ENCODE data around the gene FLVCR1. TPM values are rescaled to one million over a fixed set of nuclear protein-coding genes. Genes with fewer than 3 reads are reported as not detected.

Gene FLVCR1
- total and polyA plus RNA-seq, 9 of the 15 experiments (the other 6 are each of a cell fraction or from before 2014, with no cell fraction given), result 5.2 to 18.0 (median 12.5) TPM

DNA sequence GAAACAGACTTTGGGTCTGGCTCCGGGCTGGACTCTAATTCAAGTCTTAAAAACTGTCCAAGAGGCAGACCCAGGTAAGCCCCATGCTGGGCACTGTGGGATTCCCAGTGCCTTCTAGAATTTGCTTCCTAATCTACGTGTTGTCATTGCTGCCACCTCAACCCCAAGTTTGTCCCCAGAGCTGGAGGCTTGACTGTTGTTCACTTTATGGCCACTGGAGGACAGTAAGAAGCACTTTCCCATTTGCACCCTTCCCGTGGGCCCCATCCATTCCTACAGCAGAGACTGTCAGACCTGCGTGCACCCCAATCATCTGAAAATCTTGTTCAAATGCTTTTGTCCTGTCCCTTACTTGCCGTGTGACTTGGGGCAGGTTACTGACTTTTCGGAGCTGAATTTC lies 62.8 kb downstream of the FLVCR1 start (continued):
- TF ChIP-seq ESRRA (IDR thresholded peaks at IDR 0.05; ENCODE audit: borderline replicate concordance, low read depth), result no peak
- TF ChIP-seq ZNF444 (CRISPR knock-in tag; IDR thresholded peaks at IDR 0.05), result no peak
- 0 out of 2 replicates have a peak, but pooled peaks have one; percentile 21 for TF ChIP-seq JUND (IDR thresholded peaks at IDR 0.05; ENCODE audit: borderline replicate concordance, low read depth, low read length)
- TF ChIP-seq JUND (tag; IDR thresholded peaks at IDR 0.05; ENCODE audit: borderline replicate concordance, low read depth, low read length), result no peak
- no peak for TF ChIP-seq BRF1 (IDR thresholded peaks at IDR 0.05; ENCODE audit: borderline replicate concordance, extremely low read depth, insufficient read length)
- no peak for TF ChIP-seq ZFP1 (CRISPR knock-in tag; IDR thresholded peaks at IDR 0.05)
- TF ChIP-seq SNRNP70 (optimal IDR thresholded peaks at IDR 0.05; ENCODE audit: low read depth, low read length), result no peak

GRCh38 chr1:212922016-212922415 lies 63.9 kb downstream of the FLVCR1 start:
- FAIRE-seq, result no peak
- ChIA-PET POLR2A (interaction anchor here (0.8 kb wide), 1 partner anchor 62 kb away, joined by 3 read pairs; no protein-coding TSS in a partner anchor), CTCF (ENCODE audit: low intra/inter-chr PET ratio) (interaction anchor here (0.6 to 0.8 kb wide), 2 partner anchors 148 to 256 kb away, joined by 3 to 7 read pairs; no protein-coding TSS in a partner anchor)
- BruUV-seq (replicated peaks), result no TSS peak
- H3K4me2 ChIP-seq (ENCODE audit: insufficient read depth, low read length), result no peak overlapping the region
- H3K4me1 ChIP-seq (replicated peaks in 1 of 2; ENCODE audit: control insufficient read depth in 2 of 2, insufficient read depth in 2 of 2, low read length in 2 of 2), result peaks cover 0 to 2% of the 10 kb centered on the region in 2 experiments; a peak in 2 of 5 replicates
- in situ Hi-C loops (cut with MboI), result no loop called here
- no peak for TF ChIP-seq HCFC1 (IDR thresholded peaks at IDR 0.05; ENCODE audit: low read depth, low read length)
- TF ChIP-seq NCOA6 (IDR thresholded peaks at IDR 0.05), result no peak
- no peak for TF ChIP-seq ZNF740 (CRISPR knock-in tag; IDR thresholded peaks at IDR 0.05)
- no peak for TF ChIP-seq ZNF740 (tag; IDR thresholded peaks at IDR 0.05)
- no peak for TF ChIP-seq THRA (IDR thresholded peaks at IDR 0.05)
- TF ChIP-seq MTA2 (IDR thresholded peaks at IDR 0.05; ENCODE audit: low read depth), result no peak
- TF ChIP-seq NR2C1 (IDR thresholded peaks at IDR 0.05), result no peak
- TF ChIP-seq NR2C1 (tag; IDR thresholded peaks at IDR 0.05), result no peak
- no peak for TF ChIP-seq ZNF717 (CRISPR knock-in tag; IDR thresholded peaks at IDR 0.05)
- no peak for TF ChIP-seq CTBP1 (IDR thresholded peaks at IDR 0.05; ENCODE audit: borderline replicate concordance)
- TF ChIP-seq SMAD2 (IDR thresholded peaks at IDR 0.05; ENCODE audit: low read depth, low read length), result no peak
- no peak for TF ChIP-seq ZNF121 (CRISPR knock-in tag; conservative IDR thresholded peaks at IDR 0.05)
- TF ChIP-seq ZNF79 (CRISPR knock-in tag; IDR thresholded peaks at IDR 0.05; ENCODE audit: low read depth), result no peak
- TF ChIP-seq, protein P1, sequence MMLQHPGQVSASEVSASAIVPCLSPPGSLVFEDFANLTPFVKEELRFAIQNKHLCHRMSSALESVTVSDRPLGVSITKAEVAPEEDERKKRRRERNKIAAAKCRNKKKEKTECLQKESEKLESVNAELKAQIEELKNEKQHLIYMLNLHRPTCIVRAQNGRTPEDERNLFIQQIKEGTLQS (IDR thresholded peaks at IDR 0.05), result no peak
- TF ChIP-seq, protein P1 (CRISPR knock-in tag; conservative IDR thresholded peaks at IDR 0.05), result no peak
- WGBS (ENCODE audit: insufficient coverage, low coverage, missing lambda C conversion rate), result 7% methylated on average over 5 of the region's 5 CpGs
- H4K20me1 ChIP-seq (replicated peaks; ENCODE audit: control insufficient read depth, insufficient read depth, low read length), result 0 out of 2 replicates have a peak, but pooled peaks cover 6% of the 10 kb centered on the region
- no peak overlapping the region for H3K4me3 ChIP-seq
- ATAC-seq, result no peak
- H3K9me3 ChIP-seq (replicated peaks; ENCODE audit: control insufficient read depth, insufficient read depth, low read depth, low read length), result no peaks in the 10 kb centered on the region
- intact Hi-C loops (cut with micrococcal nuclease), result no loop called here
- H3K9me1 ChIP-seq (ENCODE audit: control insufficient read depth, insufficient read depth, low read length), result no peaks in the 10 kb centered on the region
- no peak overlapping the region for H3K9ac ChIP-seq (ENCODE audit: insufficient read depth in 1 of 2, low read depth in 2 of 2, low read length in 2 of 2)
- no peaks in the 10 kb centered on the region for H3K36me3 ChIP-seq (ENCODE audit: control insufficient read depth, insufficient read depth, low read length)
- no peak overlapping the region for H3K27ac ChIP-seq (ENCODE audit: extremely low read depth, low read depth, low read length)
- H3K79me2 ChIP-seq (ENCODE audit: control insufficient read depth, insufficient read depth, low read length), result no peaks in the 10 kb centered on the region
- no peak overlapping the region for H2AFZ ChIP-seq (ENCODE audit: low read depth, low read length)
- no peak for DNase-seq (ENCODE audit: extremely low read depth in 1 of 4, low spot score in 3 of 4)
- H3K27me3 ChIP-seq (ENCODE audit: control insufficient read depth in 2 of 2, insufficient read depth in 2 of 2, low read length in 2 of 2), result peaks cover 15 to 52% of the 10 kb centered on the region in 2 experiments
